Keratinocyte (primary cell): ENCODE results near the gene TGFBI. TPM values are rescaled to one million over a fixed set of nuclear protein-coding genes. Genes with fewer than 3 reads are reported as not detected.
A peak's percentile ranks its signal among the peaks of the same experiment; 100 is the strongest.

Experiments used
- DNase-seq: peaks from one replicate; pipeline ENCODE4 v3.0.0-alpha.2; 2011; ENCODE audit warnings: low read depth, missing footprints, low spot score
- FAIRE-seq: peaks from 2 replicates; lab custom pipeline; 2011; peaks lifted over from hg19 to GRCh38; lab: Jason Lieb, UNC
- H2AFZ ChIP-seq: 2 replicates; pipeline ENCODE4 v1.6.0; 2012; ENCODE audit warnings: low read length, control low read depth, inconsistent platforms; ENCODE audit not compliant: control insufficient read depth
- H3K27ac ChIP-seq: 2 replicates; pipeline ENCODE4 v1.5.1; 2011; ENCODE audit warnings: low read length; ENCODE audit not compliant: control insufficient read depth, insufficient read depth
- H3K27me3 ChIP-seq: 3 replicates; pipeline ENCODE4 v1.6.0; 2011; ENCODE audit warnings: low read length; ENCODE audit not compliant: control insufficient read depth, insufficient read depth; ENCODE audit errors: extremely low read depth
- H3K36me3 ChIP-seq, 2 experiments: 2 replicates in 1 of 2; 3 replicates in 1 of 2; pipeline ENCODE4 v1.5.1; 2011; ENCODE audit warnings: low read length in 2 of 2, mild to moderate bottlenecking in 1 of 2; ENCODE audit not compliant: control insufficient read depth in 2 of 2, insufficient read depth in 2 of 2; ENCODE audit errors: extremely low read depth in 1 of 2
- H3K4me1 ChIP-seq: 3 replicates; pipeline ENCODE4 v1.5.1; 2011; ENCODE audit warnings: low read length; ENCODE audit not compliant: control insufficient read depth, insufficient read depth; ENCODE audit errors: extremely low read depth
- H3K4me2 ChIP-seq: 3 replicates; pipeline ENCODE4 v1.6.0; 2011; ENCODE audit warnings: low read depth, low read length; ENCODE audit not compliant: control insufficient read depth, insufficient read depth; ENCODE audit errors: extremely low read depth
- H3K4me3 ChIP-seq, 3 experiments: fragments of 200-600 bp in 1 of 3; sonication (generic) in 1 of 3; 2 replicates in 2 of 3; 3 replicates in 1 of 3; pipeline ENCODE4 v1.5.1; 2011 to 2016; ENCODE audit warnings: low read length in 3 of 3, mild to moderate bottlenecking in 3 of 3, control low read depth in 2 of 3, inconsistent platforms in 1 of 3, low read depth in 1 of 3, mixed read lengths in 1 of 3, mixed run types in 1 of 3, moderate library complexity in 1 of 3; ENCODE audit not compliant: control insufficient read depth in 2 of 3, insufficient read depth in 2 of 3; ENCODE audit errors: extremely low read depth in 1 of 3
- H3K79me2 ChIP-seq: 2 replicates; pipeline ENCODE4 v1.6.0; 2012; ENCODE audit warnings: low read length; ENCODE audit not compliant: control insufficient read depth, insufficient read depth
- H3K9ac ChIP-seq: 3 replicates; pipeline ENCODE4 v1.6.0; 2011; ENCODE audit warnings: low read length; ENCODE audit not compliant: control insufficient read depth, insufficient read depth; ENCODE audit errors: extremely low read depth
- H3K9me1 ChIP-seq: 3 replicates; pipeline ENCODE4 v1.6.0; 2011; ENCODE audit warnings: low read length; ENCODE audit not compliant: control insufficient read depth, insufficient read depth; ENCODE audit errors: extremely low read depth
- H3K9me3 ChIP-seq: 2 replicates; pipeline ENCODE4 v1.5.1; 2012; ENCODE audit warnings: low read depth, low read length; ENCODE audit not compliant: control insufficient read depth
- H4K20me1 ChIP-seq: 3 replicates; pipeline ENCODE4 v1.6.0; 2011; ENCODE audit warnings: low read length; ENCODE audit not compliant: control insufficient read depth, insufficient read depth; ENCODE audit errors: extremely low read depth
- CTCF ChIP-seq, 3 experiments: IDR thresholded peaks in 1 of 3; conservative IDR thresholded peaks in 1 of 3; optimal IDR thresholded peaks in 1 of 3; 2 replicates in 2 of 3; 3 replicates in 1 of 3; pipeline versions ENCODE3 to v1.5.1; 2011; ENCODE audit warnings: low read length in 3 of 3, mild to moderate bottlenecking in 3 of 3, moderate library complexity in 2 of 3, control low read depth in 1 of 3, inconsistent platforms in 1 of 3; ENCODE audit not compliant: insufficient read depth in 2 of 3; ENCODE audit errors: extremely low read depth in 1 of 3
- EZH2 ChIP-seq: IDR thresholded peaks from one replicate; pipeline ENCODE4 v1.6.1; 2012; ENCODE audit warnings: inconsistent platforms, mild to moderate bottlenecking, low read length, moderate library complexity
- dilution Hi-C: fragments of 300-500 bp; cut with MboI; formaldehyde crosslinking; loops from one replicate; pipeline ENCODE4 v1.7.0; 2020; ENCODE audit warnings: low sequenced_read_pairs; ENCODE audit not compliant: extremely low pct_ligation_motif_present
- polyA plus RNA-seq, 5 experiments: library from polyadenylated mRNA; depleted of rRNA in 3 of 5; stranded (reverse) in 3 of 5; stranded (forward) in 1 of 5; unstranded in 1 of 5; fragments of >200 nt; gene quantifications; 1 replicate in 1 of 5; 2 replicates in 3 of 5; 3 replicates in 1 of 5; pipeline versions ENCODE4 v1.2.1 to v1.2.3, GENCODE V29; 2011 to 2012; ENCODE audit warnings: missing spikeins in 2 of 5, low read depth in 1 of 5, low replicate concordance in 1 of 5

The TGFBI gene
- polyA plus RNA-seq, 1 donor (not counting 4 experiments of a cell fraction or from before 2014, with no cell fraction given) = 270 TPM

- Histone ChIP-seq H3K4me3 (no peak overlapping the region), H4K20me1 (no peaks in the 10 kb centered on the region), H3K27me3 (no peaks in the 10 kb centered on the region), H3K4me1 (peaks cover 86% of the 10 kb centered on the region), H3K79me2 (no peaks in the 10 kb centered on the region), H3K9me1 (no peaks in the 10 kb centered on the region), H3K9me3 (no peaks in the 10 kb centered on the region), H3K9ac (peak overlapping the region; percentile 26), H3K27ac (peak overlapping the region; percentile 73), H3K36me3 (no peaks in the 10 kb centered on the region), H2AFZ (no peak overlapping the region), H3K4me2 (peak overlapping the region; percentile 53)
- FAIRE-seq (peak; percentile 95), DNase-seq (peak; percentile 92)
- dilution Hi-C loops = no loop called here
- no peak for TF ChIP-seq EZH2
- peak in 1 of 3 experiments; percentile 11 for TF ChIP-seq CTCF (optimal IDR thresholded peaks at IDR 0.05 in 1 of 3, IDR thresholded peaks at IDR 0.05 in 1 of 3, conservative IDR thresholded peaks at IDR 0.05 in 1 of 3; ENCODE audit: extremely low read depth in 1 of 3, insufficient read depth in 2 of 3, low read length in 3 of 3)
Observed at GRCh38 chr5:136016945-136017530, 11.8 kb upstream of the TGFBI start.

GRCh38 chr5:136018814-136019783 lies 9.7 kb upstream of the TGFBI start:
- no peaks in the 10 kb centered on the region for H3K27me3 ChIP-seq
- H3K9ac ChIP-seq = peak overlapping the region; percentile 29
- no peaks in the 10 kb centered on the region for H3K36me3 ChIP-seq
- H4K20me1 ChIP-seq = no peaks in the 10 kb centered on the region
- H3K79me2 ChIP-seq = no peaks in the 10 kb centered on the region
- TF ChIP-seq EZH2 = no peak
- no peak for TF ChIP-seq CTCF (optimal IDR thresholded peaks at IDR 0.05 in 1 of 3, IDR thresholded peaks at IDR 0.05 in 1 of 3, conservative IDR thresholded peaks at IDR 0.05 in 1 of 3; ENCODE audit: extremely low read depth in 1 of 3, insufficient read depth in 2 of 3, low read length in 3 of 3)
- no peak for FAIRE-seq
- no peaks in the 10 kb centered on the region for H3K9me3 ChIP-seq
- no peak for DNase-seq
- dilution Hi-C loops = no loop called here
- H2AFZ ChIP-seq = no peak overlapping the region
- H3K9me1 ChIP-seq = no peaks in the 10 kb centered on the region
- no peak overlapping the region for H3K4me3 ChIP-seq
- H3K27ac ChIP-seq = no peak overlapping the region
- H3K4me1 ChIP-seq = peaks cover 69% of the 10 kb centered on the region
- H3K4me2 ChIP-seq = no peak overlapping the region
